HepG2 (cell line): ENCODE measurements around the gene BHLHA9. TPM values are rescaled to one million over a fixed set of nuclear protein-coding genes. Genes with fewer than 3 reads are reported as not detected.

Experiments used
- ATAC-seq: fragments of 200-7000 bp; cut with Tn5 transposase; 3 replicates; pipeline ENCODE4 v1.9.1; 2020; ENCODE audit warnings: mild to moderate bottlenecking, moderate library complexity
- BruUV-seq: library from RNA; stranded (reverse); fragments of 400-500 nt; replicated peaks from 2 replicates; lab custom pipeline; 2021; lab: Mats Ljungman, UMichigan
- CTCF ChIA-PET: fragments of 300-600 bp; formaldehyde crosslinking; extraction: SDS; loops from one replicate; lab custom pipeline; 2021; ENCODE audit warnings: low total read pairs, inconsistent platforms, low intra/inter-chr PET ratio; lab: Yijun Ruan, JAX
- POLR2A ChIA-PET: fragments of 350-600 bp; sonication (Branson Sonifier 250); formaldehyde crosslinking; loops from one replicate; lab custom pipeline; 2020; ENCODE audit warnings: antibody characterized with exemption, inconsistent platforms; lab: Yijun Ruan, JAX
- DNase-seq: peaks from one replicate; pipeline ENCODE4 v3.0.0-alpha.2; 2015; ENCODE audit warnings: low spot score
- FAIRE-seq: peaks from 3 replicates; lab custom pipeline; 2011; peaks lifted over from hg19 to GRCh38; lab: Jason Lieb, UNC
- H2AFZ ChIP-seq: one replicate; pipeline ENCODE4 v1.6.1; 2011; ENCODE audit warnings: low read length, inconsistent platforms
- H3K27ac ChIP-seq: fragments of 300-600 bp; 3 replicates; pipeline ENCODE4 v1.8.0; 2011; ENCODE audit warnings: mixed run types, mild to moderate bottlenecking, mixed read lengths, low read length, inconsistent platforms; ENCODE audit not compliant: insufficient read depth; ENCODE audit errors: extremely low read length
- H3K27me3 ChIP-seq, 2 experiments: fragments of 200-600 bp in 1 of 2; 2 replicates in 1 of 2; 3 replicates in 1 of 2; pipeline versions ENCODE4 v1.6.0 to v1.8.0; 2011; ENCODE audit warnings: low read length in 2 of 2, mild to moderate bottlenecking in 2 of 2, moderate library complexity in 2 of 2, inconsistent platforms in 1 of 2; ENCODE audit not compliant: insufficient read depth in 2 of 2, control insufficient read depth in 1 of 2
- H3K36me3 ChIP-seq, 2 experiments: fragments of 200-600 bp in 1 of 2; replicated peaks in 1 of 2; 2 replicates in 1 of 2; 3 replicates in 1 of 2; pipeline versions ENCODE4 v1.5.1 to v1.8.0; 2011; ENCODE audit warnings: low read length in 2 of 2, inconsistent platforms in 1 of 2; ENCODE audit not compliant: insufficient read depth in 2 of 2, control insufficient read depth in 1 of 2
- H3K4me1 ChIP-seq: 2 replicates; pipeline ENCODE4 v1.5.1; 2012; ENCODE audit warnings: low read length, inconsistent platforms; ENCODE audit not compliant: insufficient read depth
- H3K4me2 ChIP-seq: 2 replicates; pipeline ENCODE4 v1.6.0; 2011; ENCODE audit warnings: low read depth, low read length, inconsistent platforms
- H3K4me3 ChIP-seq, 3 experiments: fragments of 200-600 bp in 1 of 3; sonication (generic), shearing (Covaris generic) in 1 of 3; replicated peaks in 1 of 3; 2 replicates each; pipeline ENCODE4 v1.5.1; 2011 to 2016; ENCODE audit warnings: low read length in 3 of 3, inconsistent platforms in 2 of 3, low read depth in 2 of 3, mild to moderate bottlenecking in 2 of 3, control low read depth in 1 of 3, mixed read lengths in 1 of 3; ENCODE audit not compliant: insufficient read depth in 1 of 3
- H3K79me2 ChIP-seq: one replicate; pipeline ENCODE4 v1.6.1; 2011; ENCODE audit warnings: low read length, inconsistent platforms; ENCODE audit not compliant: insufficient read depth
- H3K9ac ChIP-seq: 2 replicates; pipeline ENCODE4 v1.6.0; 2011; ENCODE audit warnings: mild to moderate bottlenecking, low read depth, low read length, inconsistent platforms; ENCODE audit not compliant: insufficient read depth
- H3K9me3 ChIP-seq: 2 replicates; pipeline ENCODE4 v1.5.1; 2012; ENCODE audit warnings: mild to moderate bottlenecking, low read length
- H4K20me1 ChIP-seq: 2 replicates; pipeline ENCODE4 v1.6.0; 2011; ENCODE audit warnings: inconsistent platforms, mild to moderate bottlenecking, low read length, moderate library complexity; ENCODE audit not compliant: insufficient read depth
- CBFB ChIP-seq: sonication (generic); formaldehyde crosslinking; IDR thresholded peaks from 2 replicates; pipeline ENCODE4 v1.4.0; 2020; ENCODE audit warnings: missing genetic modification reagents
- CENPX ChIP-seq: sonication (generic); formaldehyde crosslinking; IDR thresholded peaks from 2 replicates; pipeline ENCODE4 v1.9.0; 2021; ENCODE audit warnings: mild to moderate bottlenecking, missing genetic modification reagents, moderate library complexity
- DPF2 ChIP-seq: sonication (generic); formaldehyde crosslinking; IDR thresholded peaks from 2 replicates; pipeline ENCODE4 v1.4.0; 2020; ENCODE audit warnings: mild to moderate bottlenecking, low read depth, missing genetic modification reagents, borderline replicate concordance
- IKZF1 ChIP-seq: fragments of 450-650 bp; IDR thresholded peaks from 2 replicates; pipeline ENCODE4 v1.7.1; 2016
- MED8 ChIP-seq: sonication (generic); formaldehyde crosslinking; IDR thresholded peaks from 2 replicates; pipeline ENCODE4 v1.8.1; 2023; ENCODE audit warnings: mild to moderate bottlenecking, missing genetic modification reagents; ENCODE audit not compliant: insufficient replicate concordance
- PCBP1 ChIP-seq: fragments of 200-400 bp; formaldehyde crosslinking; IDR thresholded peaks from 2 replicates; pipeline ENCODE4 v1.6.1; 2017; ENCODE audit warnings: mild to moderate bottlenecking, low read depth, low read length, borderline replicate concordance
- ZNF510 ChIP-seq: sonication (generic); formaldehyde crosslinking; IDR thresholded peaks from 2 replicates; pipeline ENCODE4 v1.4.0; 2020; ENCODE audit warnings: low read depth, mild to moderate bottlenecking, missing genetic modification reagents
- ZNF577 ChIP-seq: sonication (generic); formaldehyde crosslinking; IDR thresholded peaks from 2 replicates; pipeline ENCODE4 v1.4.0; 2020; ENCODE audit warnings: mild to moderate bottlenecking, low read depth, missing genetic modification reagents, borderline replicate concordance
- ZNF713 ChIP-seq: sonication (generic); formaldehyde crosslinking; IDR thresholded peaks from 2 replicates; pipeline ENCODE4 v1.4.0; 2020; ENCODE audit warnings: mild to moderate bottlenecking, missing genetic modification reagents
- ZNF782 ChIP-seq: sonication (generic); formaldehyde crosslinking; IDR thresholded peaks from 2 replicates; pipeline ENCODE4 v1.4.0; 2020; ENCODE audit warnings: missing genetic modification reagents, mild to moderate bottlenecking, borderline replicate concordance
- ZNF83 ChIP-seq: sonication (generic); formaldehyde crosslinking; IDR thresholded peaks from 2 replicates; pipeline ENCODE4 v1.4.0; 2020; ENCODE audit warnings: missing genetic modification reagents, mild to moderate bottlenecking, borderline replicate concordance
- WGBS: methylation state at CpG from one replicate; pipeline ENCODE4 v1.1.6; 2017; ENCODE audit warnings: low lambda C conversion rate; 5-methylcytosine and 5-hydroxymethylcytosine counted together
- in situ Hi-C: cut with HindIII; loops from 2 replicates; pipeline ENCODE4 v1.10.0; 2017; ENCODE audit warnings: low pct_unique_long_range_greater_than_20kb; ENCODE audit not compliant: extremely low pct_ligation_motif_present
- intact Hi-C: fragments of 100-400 bp; cut with micrococcal nuclease; formaldehyde crosslinking; loops from one replicate; pipeline ENCODE4 v1.10.0; 2022; ENCODE audit not compliant: unreplicated experiment
- polyA plus RNA-seq, 8 experiments: library from polyadenylated mRNA; depleted of rRNA in 3 of 8; stranded (reverse) in 7 of 8; unstranded in 1 of 8; fragments of >200 nt; fragmentation: Illumina TruSeq in 4 of 8; extraction: Trizol in 4 of 8; gene quantifications; 2 replicates each; pipeline versions ENCODE4 v1.2.1 to v1.2.3, GENCODE V29; 2011 to 2016; ENCODE audit warnings: low read depth in 4 of 8, missing spikeins in 1 of 8, mixed read lengths in 1 of 8; ENCODE audit not compliant: insufficient read depth in 1 of 8
- total RNA-seq, 5 experiments: library from RNA; depleted of rRNA; stranded (reverse); fragments of >200 nt; fragmentation: Illumina TruSeq; extraction: Trizol; gene quantifications; 2 replicates each; pipeline ENCODE4 v1.2.3, GENCODE V29; 2016; ENCODE audit warnings: low read depth in 1 of 5
- TF ChIP-seq, protein P1 (sequence below): sonication (generic); formaldehyde crosslinking; IDR thresholded peaks from 2 replicates; pipeline ENCODE4 v1.5.1; 2020; ENCODE audit warnings: missing genetic modification reagents, mild to moderate bottlenecking, borderline replicate concordance
- TF ChIP-seq, protein P2 (sequence below): sonication (generic); formaldehyde crosslinking; IDR thresholded peaks from 2 replicates; pipeline ENCODE4 v1.8.1; 2023; ENCODE audit warnings: mild to moderate bottlenecking, moderate library complexity, missing genetic modification reagents

Gene BHLHA9
- total and polyA plus RNA-seq, 2 of the 13 experiments (the other 11 are each of a cell fraction or from before 2014, with no cell fraction given): not detected

DNA sequence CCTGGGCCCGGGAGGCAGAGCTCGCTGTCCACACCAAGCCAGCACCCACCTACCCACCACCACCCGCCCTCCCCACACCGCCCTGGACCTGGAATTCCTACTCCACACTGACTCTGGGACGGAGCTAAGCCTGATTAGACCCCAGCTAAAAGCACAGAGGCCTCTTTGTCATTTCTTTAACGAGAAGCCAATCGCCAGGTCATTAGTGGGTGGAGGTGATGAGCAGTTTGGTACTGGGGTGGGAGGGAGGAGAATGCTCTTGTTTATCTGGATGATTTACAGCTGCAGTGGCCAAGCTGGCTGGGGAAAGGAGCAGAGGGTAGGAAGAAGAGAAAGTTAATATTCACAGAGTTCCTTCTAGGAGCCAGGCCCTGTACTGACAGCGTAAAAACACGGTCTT lies 6.0 kb upstream of the BHLHA9 start:
- Histone ChIP-seq H3K9me3 (no peaks in the 10 kb centered on the region), H3K4me3 (no peak overlapping the region), H3K9ac (no peak overlapping the region), H4K20me1 (no peaks in the 10 kb centered on the region), H3K4me1 (peaks cover 23% of the 10 kb centered on the region), H3K4me2 (no peak overlapping the region)
- FAIRE-seq: no peak
- DNase-seq: no peak
- POLR2A ChIA-PET: interaction anchor here (0.5 kb wide), 1 partner anchor 252 kb away, joined by 3 read pairs; the partner anchor contains the start of gene INPP5K
- WGBS: 35% methylated on average over 9 of the region's 9 CpGs
- intact Hi-C loops: no loop called here
- TF ChIP-seq, protein P1, sequence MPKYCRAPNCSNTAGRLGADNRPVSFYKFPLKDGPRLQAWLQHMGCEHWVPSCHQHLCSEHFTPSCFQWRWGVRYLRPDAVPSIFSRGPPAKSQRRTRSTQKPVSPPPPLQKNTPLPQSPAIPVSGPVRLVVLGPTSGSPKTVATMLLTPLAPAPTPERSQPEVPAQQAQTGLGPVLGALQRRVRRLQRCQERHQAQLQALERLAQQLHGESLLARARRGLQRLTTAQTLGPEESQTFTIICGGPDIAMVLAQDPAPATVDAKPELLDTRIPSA: no peak
- TF ChIP-seq ZNF83 (CRISPR knock-in tag): no peak
- no peak for TF ChIP-seq CBFB
- no peak for TF ChIP-seq MED8 (CRISPR knock-in tag)
- TF ChIP-seq ZNF782 (CRISPR knock-in tag): no peak
- TF ChIP-seq ZNF510 (CRISPR knock-in tag): no peak
- no peak for TF ChIP-seq ZNF713
- TF ChIP-seq DPF2 (CRISPR knock-in tag): no peak
- TF ChIP-seq IKZF1: no peak
- no peak for TF ChIP-seq ZNF577 (CRISPR knock-in tag)
- TF ChIP-seq, protein P2, sequence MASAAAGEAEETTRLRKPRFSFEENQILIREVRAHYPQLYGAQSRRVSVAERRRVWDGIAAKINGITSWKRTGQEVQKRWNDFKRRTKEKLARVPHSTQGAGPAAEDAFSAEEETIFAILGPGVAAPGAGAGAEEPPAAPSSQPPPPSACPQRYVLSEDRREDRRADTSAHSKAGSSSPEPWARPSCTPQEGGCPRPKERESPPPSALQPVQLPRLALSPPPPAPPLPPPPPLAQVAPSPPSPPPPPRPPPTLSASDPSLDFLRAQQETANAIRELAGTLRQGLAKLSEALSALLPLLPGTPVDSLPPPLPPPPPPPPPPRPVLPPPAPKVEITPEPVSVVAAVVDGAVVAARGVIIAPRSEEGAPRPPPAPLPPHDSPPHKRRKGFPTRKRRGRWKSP (CRISPR knock-in tag): no peak
- TF ChIP-seq CENPX (CRISPR knock-in tag): no peak
- TF ChIP-seq PCBP1: no peak
- TF ChIP-seq, all 625 proteins: peak for 0
- Histone ChIP-seq H3K27ac (no peak overlapping the region), H3K79me2 (no peaks in the 10 kb centered on the region), H2AFZ (no peak overlapping the region), H3K27me3 (peaks cover 2 to 17% of the 10 kb centered on the region in 2 experiments), H3K36me3 (no peaks in the 10 kb centered on the region)
- no peak; the same call in 2 of the 3 replicates for ATAC-seq
- no TSS peak for BruUV-seq
- in situ Hi-C loops: no loop called here
- CTCF ChIA-PET: no interaction called here
